Skeletal muscle satellite cell (primary cell): ENCODE results near the gene PPM1H.
A peak's percentile ranks its signal among the peaks of the same experiment; 100 is the strongest.

Source experiments
- H3K27me3 ChIP-seq: 2 replicates; pipeline ENCODE4 v1.7.0; 2013; ENCODE audit warnings: low read length; ENCODE audit not compliant: control insufficient read depth, insufficient read depth
- H3K36me3 ChIP-seq: 2 replicates; pipeline ENCODE4 v1.7.0; 2013; ENCODE audit warnings: mild to moderate bottlenecking, control low read depth, low read length; ENCODE audit not compliant: insufficient read depth
- H3K4me1 ChIP-seq: 2 replicates; pipeline ENCODE4 v1.7.0; 2013; ENCODE audit warnings: low read length; ENCODE audit not compliant: control insufficient read depth, insufficient read depth
- H3K4me2 ChIP-seq: 2 replicates; pipeline ENCODE4 v1.7.0; 2013; ENCODE audit warnings: mild to moderate bottlenecking, low read length
- H3K4me3 ChIP-seq: 2 replicates; pipeline ENCODE4 v1.7.0; 2013; ENCODE audit warnings: low read length
- H3K9ac ChIP-seq: 2 replicates; pipeline ENCODE4 v1.7.0; 2013; ENCODE audit warnings: mild to moderate bottlenecking, low read depth, low read length, moderate library complexity
- H3K9me3 ChIP-seq: replicated peaks from 2 replicates; pipeline ENCODE4 v1.7.0; 2013; ENCODE audit warnings: mild to moderate bottlenecking, control low read depth, low read length

The PPM1H gene

GRCh38 chr12:62754706-62755105 is 180.2 kb downstream of the PPM1H start:
- Histone ChIP-seq H3K4me1 (no peaks in the 10 kb centered on the region), H3K9ac (no peak overlapping the region), H3K9me3 (no peaks in the 10 kb centered on the region), H3K27me3 (no peaks in the 10 kb centered on the region), H3K4me3 (no peak overlapping the region), H3K36me3 (no peaks in the 10 kb centered on the region), H3K4me2 (no peak overlapping the region)

- H3K4me3 ChIP-seq = no peak overlapping the region
- H3K4me1 ChIP-seq = no peaks in the 10 kb centered on the region
- H3K27me3 ChIP-seq = no peaks in the 10 kb centered on the region
- no peak overlapping the region for H3K9ac ChIP-seq
- no peaks in the 10 kb centered on the region for H3K9me3 ChIP-seq
- no peaks in the 10 kb centered on the region for H3K36me3 ChIP-seq
- no peak overlapping the region for H3K4me2 ChIP-seq
Observed at GRCh38 chr12:62751810-62752155, 183.2 kb downstream of the PPM1H start.

GRCh38 chr12:62750941-62751809 is 183.8 kb downstream of the PPM1H start:
- Histone ChIP-seq H3K4me3 (no peak overlapping the region), H3K4me1 (no peaks in the 10 kb centered on the region), H3K36me3 (no peaks in the 10 kb centered on the region), H3K9me3 (no peaks in the 10 kb centered on the region), H3K4me2 (no peak overlapping the region), H3K9ac (no peak overlapping the region), H3K27me3 (no peaks in the 10 kb centered on the region)

- Histone ChIP-seq H3K36me3 (no peaks in the 10 kb centered on the region), H3K27me3 (no peaks in the 10 kb centered on the region), H3K4me2 (no peak overlapping the region), H3K9me3 (no peaks in the 10 kb centered on the region), H3K4me1 (peaks cover 11% of the 10 kb centered on the region), H3K9ac (no peak overlapping the region), H3K4me3 (no peak overlapping the region)
Observed at GRCh38 chr12:62749586-62749985, 185.4 kb downstream of the PPM1H start.

- no peaks in the 10 kb centered on the region for H3K36me3 ChIP-seq
- H3K4me1 ChIP-seq = peaks cover 12% of the 10 kb centered on the region
- no peaks in the 10 kb centered on the region for H3K27me3 ChIP-seq
- H3K9me3 ChIP-seq = no peaks in the 10 kb centered on the region
- H3K9ac ChIP-seq = no peak overlapping the region
- H3K4me3 ChIP-seq = no peak overlapping the region
- H3K4me2 ChIP-seq = no peak overlapping the region
Observed at GRCh38 chr12:62748941-62749468, 185.9 kb downstream of the PPM1H start.

- Histone ChIP-seq H3K9ac (peak overlapping the region; percentile 23), H3K27me3 (no peaks in the 10 kb centered on the region), H3K36me3 (no peaks in the 10 kb centered on the region), H3K4me1 (peaks cover 17% of the 10 kb centered on the region), H3K4me2 (peak overlapping the region; percentile 33), H3K9me3 (no peaks in the 10 kb centered on the region), H3K4me3 (peak overlapping the region; percentile 11)
Observed at GRCh38 chr12:62744551-62744950, 190.4 kb downstream of the PPM1H start.

GRCh38 chr12:62739266-62740015 is 195.5 kb downstream of the PPM1H start:
- Histone ChIP-seq H3K9ac (peak overlapping the region; percentile 4), H3K4me1 (peaks cover 24% of the 10 kb centered on the region), H3K9me3 (no peaks in the 10 kb centered on the region), H3K4me2 (no peak overlapping the region), H3K36me3 (no peaks in the 10 kb centered on the region), H3K27me3 (no peaks in the 10 kb centered on the region), H3K4me3 (no peak overlapping the region)

- H3K27me3 ChIP-seq = no peaks in the 10 kb centered on the region
- peaks cover 25% of the 10 kb centered on the region for H3K4me1 ChIP-seq
- peak overlapping the region; percentile 32 for H3K9ac ChIP-seq
Observed at GRCh38 chr12:62738616-62739015, 196.3 kb downstream of the PPM1H start.

GRCh38 chr12:62738105-62738504 is 196.8 kb downstream of the PPM1H start:
- Histone ChIP-seq H3K4me2 (peak overlapping the region; percentile 45), H3K27me3 (no peaks in the 10 kb centered on the region), H3K4me1 (peaks cover 30% of the 10 kb centered on the region), H3K4me3 (no peak overlapping the region), H3K9ac (peak overlapping the region; percentile 32), H3K9me3 (no peaks in the 10 kb centered on the region), H3K36me3 (no peaks in the 10 kb centered on the region)

More at GRCh38 chr12:62738616-62739015, 196.3 kb downstream of the PPM1H start:
- H3K9me3 ChIP-seq = no peaks in the 10 kb centered on the region
- peak overlapping the region; percentile 45 for H3K4me2 ChIP-seq
- H3K36me3 ChIP-seq = no peaks in the 10 kb centered on the region
- no peak overlapping the region for H3K4me3 ChIP-seq

- Histone ChIP-seq H3K9ac (no peak overlapping the region), H3K4me2 (no peak overlapping the region), H3K4me1 (peaks cover 35% of the 10 kb centered on the region)
Observed at GRCh38 chr12:62737615-62738014, 197.3 kb downstream of the PPM1H start.

GRCh38 chr12:62737188-62737587 is 197.8 kb downstream of the PPM1H start:
- Histone ChIP-seq H3K9me3 (no peaks in the 10 kb centered on the region), H3K27me3 (no peaks in the 10 kb centered on the region), H3K4me3 (no peak overlapping the region), H3K36me3 (no peaks in the 10 kb centered on the region), H3K4me1 (peaks cover 40% of the 10 kb centered on the region), H3K9ac (no peak overlapping the region), H3K4me2 (no peak overlapping the region)

More at GRCh38 chr12:62737615-62738014, 197.3 kb downstream of the PPM1H start:
- H3K4me3 ChIP-seq = no peak overlapping the region
- H3K27me3 ChIP-seq = no peaks in the 10 kb centered on the region
- no peaks in the 10 kb centered on the region for H3K9me3 ChIP-seq
- H3K36me3 ChIP-seq = no peaks in the 10 kb centered on the region
